Measurements from ENCODE around the gene CALCB.

- no peak for TF ChIP-seq CTCF (IDR thresholded peaks at IDR 0.05; ENCODE audit: low read length)
- TF ChIP-seq EZH2 (IDR thresholded peaks at IDR 0.05; ENCODE audit: borderline replicate concordance, low read length) = no peak
Measured at GRCh38 chr11:15048616-15049015, 24.8 kb upstream of the CALCB start.

All from OCI-LY1 (cell line).